SK-N-SH treated with all-trans-retinoic acid at 6 μM for 48 hours (cell line): Measurements from ENCODE around the gene EXOSC2.

Source experiments
- BACH2 ChIP-seq: fragments of 250-450 bp; sonication (Bioruptor Pico); IDR thresholded peaks from 2 replicates; pipeline ENCODE4 v1.9.0; 2021; ENCODE audit warnings: mild to moderate bottlenecking, borderline replicate concordance
- CSDC2 ChIP-seq: fragments of 250-450 bp; sonication (Bioruptor Pico); IDR thresholded peaks from 2 replicates; pipeline ENCODE4 v1.5.0; 2020; ENCODE audit warnings: mild to moderate bottlenecking, moderate library complexity
- CSRNP3 ChIP-seq: fragments of 250-450 bp; sonication (Bioruptor Pico); IDR thresholded peaks from 2 replicates; pipeline ENCODE4 v1.5.1; 2021; ENCODE audit warnings: mild to moderate bottlenecking, moderate library complexity
- GLIS3 ChIP-seq: fragments of 250-450 bp; sonication (Bioruptor Pico); IDR thresholded peaks from 2 replicates; pipeline ENCODE4 v1.5.0; 2020; ENCODE audit warnings: mild to moderate bottlenecking, moderate library complexity
- ISL1 ChIP-seq: fragments of 250-450 bp; sonication (Bioruptor Pico); IDR thresholded peaks from 2 replicates; pipeline ENCODE4 v2.1.2; 2022; ENCODE audit warnings: mild to moderate bottlenecking, moderate library complexity
- PPARA ChIP-seq: fragments of 250-450 bp; sonication (Bioruptor Pico); IDR thresholded peaks from 2 replicates; pipeline ENCODE4 v1.5.0; 2020; ENCODE audit warnings: mild to moderate bottlenecking, borderline replicate concordance
- RARB ChIP-seq: fragments of 250-450 bp; sonication (Bioruptor Pico); IDR thresholded peaks from 2 replicates; pipeline ENCODE4 v1.8.0; 2021; ENCODE audit warnings: mild to moderate bottlenecking, moderate library complexity
- SNAI2 ChIP-seq: fragments of 250-450 bp; sonication (Bioruptor Pico); IDR thresholded peaks from 2 replicates; pipeline ENCODE4 v1.5.0; 2020; ENCODE audit warnings: mild to moderate bottlenecking, moderate library complexity
- TSHZ2 ChIP-seq: fragments of 250-450 bp; sonication (Bioruptor Pico); IDR thresholded peaks from 2 replicates; pipeline ENCODE4 v1.5.0; 2020; ENCODE audit warnings: mild to moderate bottlenecking, moderate library complexity
- ZC3H10 ChIP-seq: fragments of 250-450 bp; sonication (Bioruptor Pico); IDR thresholded peaks from 2 replicates; pipeline ENCODE4 v1.5.1; 2021; ENCODE audit warnings: mild to moderate bottlenecking, moderate library complexity
- ZFP30 ChIP-seq: fragments of 450-650 bp; formaldehyde crosslinking; IDR thresholded peaks from 2 replicates; pipeline ENCODE4 v1.5.0; 2022; ENCODE audit warnings: mild to moderate bottlenecking, moderate library complexity
- ZNF565 ChIP-seq: fragments of 450-650 bp; formaldehyde crosslinking; conservative IDR thresholded peaks from 2 replicates; pipeline ENCODE4 v1.5.0; 2020; ENCODE audit warnings: low read depth, mild to moderate bottlenecking, moderate library complexity
- ZNF70 ChIP-seq: fragments of 450-650 bp; formaldehyde crosslinking; IDR thresholded peaks from 2 replicates; pipeline ENCODE4 v1.5.0; 2020; ENCODE audit warnings: mild to moderate bottlenecking, moderate library complexity
- ZNF8 ChIP-seq: fragments of 450-650 bp; formaldehyde crosslinking; IDR thresholded peaks from 2 replicates; pipeline ENCODE4 v1.5.0; 2020; ENCODE audit warnings: mild to moderate bottlenecking, moderate library complexity

Gene EXOSC2

GRCh38 chr9:130751631-130752355 is 58.2 kb downstream of the EXOSC2 start (continued):
- no peak for TF ChIP-seq TSHZ2 (CRISPR knock-in tag)
- no peak for TF ChIP-seq ZC3H10 (CRISPR knock-in tag)
- TF ChIP-seq RARB (CRISPR knock-in tag) = no peak
- no peak for TF ChIP-seq ZFP30 (CRISPR knock-in tag)
- no peak for TF ChIP-seq CSDC2 (CRISPR knock-in tag)
- no peak for TF ChIP-seq BACH2 (CRISPR knock-in tag)
- no peak for TF ChIP-seq CSRNP3 (CRISPR knock-in tag)
- TF ChIP-seq PPARA = no peak
- no peak for TF ChIP-seq SNAI2 (CRISPR knock-in tag)
- TF ChIP-seq ZNF70 (CRISPR knock-in tag) = no peak
- no peak for TF ChIP-seq ZNF565 (CRISPR knock-in tag)
- TF ChIP-seq ZNF8 = no peak
- TF ChIP-seq ISL1 = no peak
- no peak for TF ChIP-seq GLIS3
